DOHH2 (cell line): ENCODE results near the gene KLK8.

Source experiments
- CTCF ChIP-seq: fragments of 200-600 bp; sonication (generic); IDR thresholded peaks from one replicate; pipeline ENCODE4 v1.5.1; 2014; ENCODE audit warnings: antibody characterized with exemption, mild to moderate bottlenecking, low read depth, low read length; ENCODE audit not compliant: poor library complexity, severe bottlenecking
- EZH2phosphoT487 ChIP-seq: fragments of 200-600 bp; sonication (generic); IDR thresholded peaks from 2 replicates; pipeline ENCODE4 v1.6.1; 2017; ENCODE audit warnings: borderline replicate concordance, mild to moderate bottlenecking, antibody characterized with exemption, low read length, moderate library complexity, mixed read lengths

- TF ChIP-seq CTCF (no peak), EZH2phosphoT487 (no peak)
These were observed 38.0 kb downstream of the KLK8 start for GRCh38 chr19:50963381-50963780.
